Retinal pigment epithelial cell (primary cell): ENCODE results near the gene PDE6B.
"Not testable (repeated sequence)": the region's sequence is repeated elsewhere in the genome, so short reads cannot be mapped to it uniquely, and the experiment has no call there.

Experiments
- DNase-seq: peaks from one replicate; pipeline ENCODE4 v3.0.0-alpha.2; 2010; ENCODE audit warnings: low read depth
- H3K4me3 ChIP-seq: 2 replicates; pipeline ENCODE4 v1.5.1; 2011; ENCODE audit warnings: mild to moderate bottlenecking, low read length, control low read depth, moderate library complexity
- CTCF ChIP-seq: conservative IDR thresholded peaks from 2 replicates; pipeline ENCODE4 v1.5.1; 2011; ENCODE audit warnings: low read depth, low read length, control low read depth, inconsistent platforms

Gene PDE6B

GRCh38 chr4:590313-590841, 35.0 kb upstream of the PDE6B start:
- DNase-seq = no peak
- H3K4me3 ChIP-seq = no peak overlapping the region
- TF ChIP-seq CTCF = no peak

- DNase-seq, H3K4me3 ChIP-seq: not testable (repeated sequence)
Measured at GRCh38 chr4:592178-592577, 33.2 kb upstream of the PDE6B start.

GRCh38 chr4:592825-593520, 32.4 kb upstream of the PDE6B start:
- no peak overlapping the region for H3K4me3 ChIP-seq
- no peak for TF ChIP-seq CTCF
- DNase-seq = no peak

GRCh38 chr4:598925-599324, 26.4 kb upstream of the PDE6B start:
- H3K4me3 ChIP-seq = no peak overlapping the region
- no peak for DNase-seq
- no peak for TF ChIP-seq CTCF

GRCh38 chr4:600166-600565, 25.2 kb upstream of the PDE6B start:
- no peak for TF ChIP-seq CTCF
- DNase-seq = no peak
- H3K4me3 ChIP-seq = no peak overlapping the region

- DNase-seq = no peak
- no peak for TF ChIP-seq CTCF
- no peak overlapping the region for H3K4me3 ChIP-seq
Measured at GRCh38 chr4:600850-601515, 24.4 kb upstream of the PDE6B start.

GRCh38 chr4:601612-602558, 23.5 kb upstream of the PDE6B start:
- no peak for TF ChIP-seq CTCF
- DNase-seq = no peak
- no peak overlapping the region for H3K4me3 ChIP-seq
